BJ (cell line): ENCODE measurements around the gene ZDHHC14. TPM values are rescaled to one million over a fixed set of nuclear protein-coding genes. Genes with fewer than 3 reads are reported as not detected.

Experiments used
- CTCF ChIA-PET: fragments of 350-600 bp; formaldehyde crosslinking; extraction: SDS; loops from one replicate; lab custom pipeline; 2021; ENCODE audit warnings: antibody characterized with exemption, inconsistent platforms; lab: Yijun Ruan, JAX
- POLR2A ChIA-PET: fragments of 300-600 bp; sonication (Branson Sonifier 250); formaldehyde crosslinking; extraction: SDS; loops from one replicate; lab custom pipeline; 2021; ENCODE audit warnings: antibody characterized with exemption; lab: Charles Lee
- DNase-seq: peaks from one replicate; pipeline ENCODE4 v3.0.0-alpha.2; 2011; ENCODE audit warnings: low read depth
- H3K27me3 ChIP-seq: 2 replicates; pipeline ENCODE4 v1.6.0; 2011; ENCODE audit warnings: low read length; ENCODE audit not compliant: control insufficient read depth, insufficient read depth
- H3K36me3 ChIP-seq: 2 replicates; pipeline ENCODE4 v1.5.1; 2011; ENCODE audit warnings: low read length; ENCODE audit not compliant: control insufficient read depth, insufficient read depth
- H3K4me3 ChIP-seq: 2 replicates; pipeline ENCODE4 v1.5.1; 2011; ENCODE audit warnings: low read depth, mild to moderate bottlenecking, control low read depth, low read length
- polyA plus RNA-seq: library from polyadenylated mRNA; depleted of rRNA; stranded (reverse); fragments of >200 nt; gene quantifications from 2 replicates; pipeline ENCODE4 v1.2.3, GENCODE V29; 2011
- TF ChIP-seq, protein P1 (sequence below): IDR thresholded peaks from 2 replicates; pipeline ENCODE4 v1.5.1; 2011; ENCODE audit warnings: low read depth, mild to moderate bottlenecking, control low read depth, inconsistent platforms, low read length, moderate library complexity; ENCODE audit not compliant: insufficient read depth

ZDHHC14 gene
- polyA plus RNA-seq, 1 experiment, result 3.6 TPM

DNA sequence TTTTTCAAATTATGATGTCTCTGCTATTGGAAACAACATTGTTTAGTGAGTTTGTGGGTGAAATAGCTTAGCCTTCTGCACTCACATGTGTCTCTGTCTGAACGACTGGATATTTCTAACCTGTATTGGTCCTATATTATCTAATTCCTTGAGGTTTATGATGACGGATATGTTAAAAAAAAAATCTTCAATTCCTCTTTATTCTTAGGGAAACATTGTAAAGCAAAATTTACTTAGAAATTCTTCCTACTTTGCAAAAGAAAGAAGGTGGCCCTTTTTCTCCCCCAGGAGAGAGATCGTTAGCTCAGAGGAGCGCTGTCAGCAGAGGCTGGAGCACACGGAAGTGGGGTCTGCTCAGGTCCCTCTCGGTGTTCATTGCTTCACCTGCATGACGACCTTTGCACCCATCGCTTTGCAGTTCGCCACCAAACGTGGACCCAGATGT lies 149.8 kb downstream of the ZDHHC14 start:
- POLR2A ChIA-PET, result no interaction called here
- CTCF ChIA-PET, result interaction anchor here (1.2 kb wide), 1 partner anchor 12 kb away, joined by 3 read pairs; no protein-coding TSS in a partner anchor
- no peaks in the 10 kb centered on the region for H3K27me3 ChIP-seq

DNA sequence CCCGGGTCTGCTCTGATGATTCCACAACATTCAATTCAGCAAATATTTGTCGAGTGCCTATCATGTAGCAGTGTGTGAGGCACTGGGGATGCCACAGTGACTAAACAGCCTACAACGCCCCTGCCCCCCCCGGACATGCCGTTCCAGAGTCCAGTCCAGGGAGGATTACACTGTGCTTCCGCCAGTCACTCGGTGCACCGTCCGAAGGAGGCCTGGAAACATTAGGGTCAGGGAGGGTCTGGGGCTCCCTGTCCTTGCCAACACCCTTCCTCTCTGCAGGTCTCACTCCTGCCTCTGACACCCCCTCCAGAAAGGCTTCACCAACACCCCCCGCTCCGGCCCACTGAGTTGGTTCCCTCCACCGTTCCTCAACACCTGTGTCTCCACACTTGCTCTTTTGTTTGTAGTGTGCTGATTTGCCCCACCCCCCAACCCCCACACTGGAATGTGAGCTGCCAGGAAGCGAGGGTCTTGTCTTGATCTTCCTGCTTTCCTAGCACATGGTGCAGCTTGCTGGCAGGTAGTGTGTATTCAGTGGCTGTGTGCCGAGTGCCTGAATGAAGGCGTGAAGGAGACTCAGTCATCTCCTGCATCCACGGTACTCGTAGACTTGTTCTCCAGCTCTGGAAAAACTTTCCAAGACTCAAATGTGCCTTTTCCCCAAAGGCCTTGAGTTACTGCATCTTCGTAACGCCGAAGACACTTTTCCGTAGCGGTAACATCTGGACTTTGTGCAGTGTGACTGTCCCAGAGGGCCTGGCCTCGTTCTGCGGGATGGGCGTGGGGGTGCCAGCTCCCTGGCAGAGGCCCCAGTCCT lies 150.4 kb downstream of the ZDHHC14 start:
- ChIA-PET POLR2A (no interaction called here), CTCF (no interaction called here)
- Histone ChIP-seq H3K27me3 (no peaks in the 10 kb centered on the region), H3K4me3 (no peak overlapping the region), H3K36me3 (no peaks in the 10 kb centered on the region)
- DNase-seq, result no peak
- TF ChIP-seq, protein P1, sequence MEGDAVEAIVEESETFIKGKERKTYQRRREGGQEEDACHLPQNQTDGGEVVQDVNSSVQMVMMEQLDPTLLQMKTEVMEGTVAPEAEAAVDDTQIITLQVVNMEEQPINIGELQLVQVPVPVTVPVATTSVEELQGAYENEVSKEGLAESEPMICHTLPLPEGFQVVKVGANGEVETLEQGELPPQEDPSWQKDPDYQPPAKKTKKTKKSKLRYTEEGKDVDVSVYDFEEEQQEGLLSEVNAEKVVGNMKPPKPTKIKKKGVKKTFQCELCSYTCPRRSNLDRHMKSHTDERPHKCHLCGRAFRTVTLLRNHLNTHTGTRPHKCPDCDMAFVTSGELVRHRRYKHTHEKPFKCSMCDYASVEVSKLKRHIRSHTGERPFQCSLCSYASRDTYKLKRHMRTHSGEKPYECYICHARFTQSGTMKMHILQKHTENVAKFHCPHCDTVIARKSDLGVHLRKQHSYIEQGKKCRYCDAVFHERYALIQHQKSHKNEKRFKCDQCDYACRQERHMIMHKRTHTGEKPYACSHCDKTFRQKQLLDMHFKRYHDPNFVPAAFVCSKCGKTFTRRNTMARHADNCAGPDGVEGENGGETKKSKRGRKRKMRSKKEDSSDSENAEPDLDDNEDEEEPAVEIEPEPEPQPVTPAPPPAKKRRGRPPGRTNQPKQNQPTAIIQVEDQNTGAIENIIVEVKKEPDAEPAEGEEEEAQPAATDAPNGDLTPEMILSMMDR, result no peak

More for the DNA sequence above, 149.8 kb downstream of the ZDHHC14 start:
- H3K4me3 ChIP-seq, result no peak overlapping the region
- TF ChIP-seq, protein P1, result no peak
- no peak for DNase-seq
- no peaks in the 10 kb centered on the region for H3K36me3 ChIP-seq

DNA sequence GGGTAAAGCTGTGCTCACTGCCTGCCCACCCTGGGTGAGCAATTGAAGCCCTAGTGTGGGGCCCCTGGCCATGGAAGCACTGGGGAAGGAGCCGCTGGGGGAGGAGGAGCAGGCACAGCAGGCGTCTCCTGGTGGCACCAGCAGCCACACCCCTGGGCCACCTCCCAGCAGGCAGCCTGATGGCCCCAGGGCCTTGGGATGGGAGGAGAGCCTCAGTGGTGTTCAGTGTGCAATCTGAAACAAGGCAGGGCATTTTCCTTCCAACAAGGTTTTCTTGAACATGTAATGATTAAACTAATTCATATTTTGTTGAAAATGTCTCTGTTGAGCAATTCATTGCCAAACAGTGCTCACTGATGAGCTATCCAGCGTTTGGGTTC lies 151.0 kb downstream of the ZDHHC14 start:
- H3K36me3 ChIP-seq, result no peaks in the 10 kb centered on the region
- DNase-seq, result no peak
- H3K4me3 ChIP-seq, result no peak overlapping the region
- TF ChIP-seq, protein P1, result no peak
- no peaks in the 10 kb centered on the region for H3K27me3 ChIP-seq
- CTCF ChIA-PET, result no interaction called here
- POLR2A ChIA-PET, result no interaction called here

DNA sequence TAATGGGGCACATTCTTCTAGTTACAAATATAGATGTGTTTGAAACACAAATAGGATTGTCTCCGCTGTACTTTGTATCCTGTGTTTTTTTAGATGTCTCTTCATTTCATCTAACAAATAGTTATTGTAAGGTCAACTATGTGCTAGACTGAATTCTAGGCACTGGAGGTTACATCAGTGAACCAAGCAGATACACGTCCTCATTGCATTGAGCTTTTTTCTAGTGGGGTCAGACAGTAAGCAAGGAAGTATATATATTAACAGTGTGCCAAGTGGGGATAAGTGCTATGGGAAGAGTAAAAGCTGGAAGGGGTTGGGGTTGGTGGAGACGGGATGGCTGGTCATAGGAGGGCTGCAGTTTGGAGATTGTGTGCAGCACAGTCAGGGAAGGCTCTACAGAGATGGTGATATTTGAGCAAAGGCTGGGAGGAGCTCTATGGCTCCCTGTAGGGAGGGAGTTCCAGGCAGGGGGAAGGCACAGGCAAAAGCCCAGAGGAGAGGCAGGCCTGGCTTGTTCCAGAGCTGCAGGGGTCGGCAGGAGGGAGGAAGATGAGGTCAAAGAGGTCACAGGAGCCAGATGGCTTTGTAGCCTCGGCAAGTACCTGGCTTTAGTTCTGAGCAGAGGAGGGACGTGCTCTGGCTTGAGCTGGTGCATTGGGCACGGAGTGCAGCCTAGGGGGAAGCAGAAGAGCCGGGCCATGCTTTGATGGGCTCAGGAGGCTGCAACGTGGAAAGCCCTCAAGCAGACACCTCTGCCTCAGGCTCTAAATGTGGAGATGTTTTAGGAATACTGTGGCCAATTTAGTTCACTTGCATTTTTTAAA lies 152.3 kb downstream of the ZDHHC14 start:
- ChIA-PET POLR2A (no interaction called here), CTCF (interaction anchor here (0.7 to 1.4 kb wide), 3 partner anchors 8 to 12 kb away, joined by 3 to 5 read pairs (median 4); no protein-coding TSS in a partner anchor)
- Histone ChIP-seq H3K36me3 (no peaks in the 10 kb centered on the region), H3K4me3 (no peak overlapping the region), H3K27me3 (no peaks in the 10 kb centered on the region)
- DNase-seq, result no peak
- TF ChIP-seq, protein P1, result no peak
